GM18511 (cell line): ENCODE measurements around the gene UBE2G2.

Source experiments
- ATAC-seq: cut with Tn5 transposase; IDR thresholded peaks from one replicate; pipeline ENCODE4 v1.9.1; 2021; ENCODE audit warnings: mild to moderate bottlenecking, moderate library complexity; ENCODE audit not compliant: unreplicated experiment

The UBE2G2 gene

DNA sequence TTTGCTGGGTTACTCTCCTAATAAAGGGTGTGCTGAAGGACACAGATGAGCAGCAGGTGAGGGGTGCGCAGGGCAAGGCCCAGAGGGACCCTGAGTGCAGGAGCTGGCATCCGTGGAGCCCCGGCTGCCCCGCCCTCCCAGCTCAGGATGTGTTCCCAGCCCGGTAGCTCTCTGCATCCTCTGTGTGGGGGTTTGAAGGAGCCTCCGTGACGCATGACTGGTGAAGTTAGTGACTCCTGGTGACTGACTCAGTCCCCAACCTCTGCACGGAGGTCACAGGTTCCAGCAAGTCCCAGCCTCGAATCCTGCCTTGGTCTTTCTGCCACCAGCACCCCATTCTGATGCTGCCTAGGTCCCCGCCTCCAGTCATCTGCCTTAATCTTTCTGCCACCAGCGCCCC, 68.7 kb downstream of the UBE2G2 start:
- no peak for ATAC-seq

GRCh38 chr21:44732263-44732662, 69.4 kb downstream of the UBE2G2 start:
- no peak for ATAC-seq

DNA sequence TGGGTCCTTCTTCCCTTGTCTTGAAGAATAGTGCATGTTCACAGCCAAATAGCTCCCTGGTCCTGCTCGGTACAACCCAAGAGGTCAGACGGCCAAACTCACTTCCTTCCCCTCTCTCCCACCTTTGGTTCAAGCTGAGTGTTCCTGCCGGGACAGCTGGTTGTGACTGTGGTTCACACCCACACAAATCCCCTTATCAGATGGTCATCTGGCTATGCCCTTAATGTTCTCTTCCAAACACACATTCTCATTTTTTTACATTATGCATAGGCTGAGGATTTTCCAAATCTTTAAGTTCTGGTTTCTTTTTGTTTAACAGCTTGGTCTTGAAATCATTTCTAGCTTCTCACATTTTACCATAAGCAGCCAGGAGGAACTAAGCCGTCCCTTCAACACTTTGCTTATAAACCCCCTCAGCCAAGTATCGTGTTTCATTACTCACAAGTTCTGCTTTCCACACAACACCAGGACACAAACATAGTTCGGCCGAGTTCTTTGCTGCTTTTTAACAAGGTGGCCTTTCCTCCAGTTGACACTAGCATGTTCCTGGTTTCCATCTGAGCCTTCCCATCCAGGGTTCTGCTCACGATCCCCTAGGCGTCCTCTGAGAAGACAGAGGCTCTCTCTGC, 70.6 kb downstream of the UBE2G2 start:
- ATAC-seq: no peak

GRCh38 chr21:44730028-44730395, 71.6 kb downstream of the UBE2G2 start:
- ATAC-seq: no peak

- ATAC-seq: no peak
These were observed 72.1 kb downstream of the UBE2G2 start for GRCh38 chr21:44729336-44730027.

- no peak for ATAC-seq
These were observed 72.9 kb downstream of the UBE2G2 start for GRCh38 chr21:44728716-44729115.

GRCh38 chr21:44727757-44728156, 73.9 kb downstream of the UBE2G2 start:
- ATAC-seq: no peak

- no peak for ATAC-seq
These were observed 74.3 kb downstream of the UBE2G2 start for GRCh38 chr21:44727321-44727720.

DNA sequence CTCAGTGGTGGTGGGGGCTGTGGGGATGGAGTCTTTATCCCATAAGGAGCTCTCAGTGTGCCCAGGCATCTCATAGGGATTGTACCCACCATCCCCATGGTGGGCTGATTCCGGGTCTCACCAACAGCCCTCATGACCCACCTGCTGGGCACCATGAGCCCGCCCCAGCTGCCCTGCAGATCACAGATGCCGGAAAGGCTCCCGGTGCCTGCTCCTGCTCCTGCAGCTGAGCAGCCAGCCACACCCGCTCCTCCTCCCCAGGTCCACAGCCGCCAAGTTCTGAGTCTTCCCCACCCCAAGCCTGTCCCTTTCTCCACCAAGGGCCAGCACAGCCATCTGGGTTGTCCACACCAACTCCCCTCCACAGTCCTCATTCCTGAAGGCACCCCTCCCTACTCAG, 74.8 kb downstream of the UBE2G2 start:
- ATAC-seq: no peak

DNA sequence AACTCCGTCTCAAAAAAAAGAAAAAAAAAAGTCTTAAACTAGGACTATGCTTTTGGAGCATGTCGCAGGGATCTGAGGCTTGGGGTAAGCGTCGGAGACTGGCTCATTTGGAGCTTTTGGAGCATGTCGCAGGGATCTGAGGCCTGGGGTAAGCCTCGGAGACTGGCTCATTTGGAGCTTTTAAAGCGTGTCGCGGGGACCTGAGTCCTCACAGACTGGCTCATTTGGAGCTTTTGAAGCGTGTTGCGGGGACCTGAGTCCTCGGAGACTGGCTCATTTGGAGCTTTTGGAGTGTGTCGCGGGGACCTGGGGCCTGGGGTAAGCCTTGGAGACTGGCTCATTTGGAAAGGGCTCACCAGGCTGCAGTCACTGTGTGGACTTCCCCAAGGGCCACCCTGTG, 76.7 kb downstream of the UBE2G2 start:
- no peak for ATAC-seq

DNA sequence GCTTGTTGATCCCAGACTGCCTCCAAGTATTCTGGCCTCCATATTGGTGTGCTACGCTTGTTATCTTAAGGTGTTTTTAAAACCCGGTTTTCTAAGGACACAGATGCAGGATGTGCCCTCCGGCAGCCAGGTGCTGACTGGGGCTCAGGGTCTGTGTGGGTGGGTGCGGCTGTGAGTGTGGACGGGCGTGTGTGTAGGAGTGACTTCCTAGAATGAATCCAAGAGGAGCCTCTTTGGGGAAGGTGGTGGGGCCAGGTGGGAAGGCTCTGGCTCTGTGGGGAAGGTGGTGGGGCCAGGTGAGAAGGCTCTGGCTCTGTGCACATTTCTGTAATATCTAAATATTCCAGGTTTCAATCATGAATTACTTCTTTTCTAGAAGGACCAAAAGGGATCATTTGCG, 77.4 kb downstream of the UBE2G2 start:
- ATAC-seq: no peak

- no peak for ATAC-seq
These were observed 78.2 kb downstream of the UBE2G2 start for GRCh38 chr21:44723177-44724131.

DNA sequence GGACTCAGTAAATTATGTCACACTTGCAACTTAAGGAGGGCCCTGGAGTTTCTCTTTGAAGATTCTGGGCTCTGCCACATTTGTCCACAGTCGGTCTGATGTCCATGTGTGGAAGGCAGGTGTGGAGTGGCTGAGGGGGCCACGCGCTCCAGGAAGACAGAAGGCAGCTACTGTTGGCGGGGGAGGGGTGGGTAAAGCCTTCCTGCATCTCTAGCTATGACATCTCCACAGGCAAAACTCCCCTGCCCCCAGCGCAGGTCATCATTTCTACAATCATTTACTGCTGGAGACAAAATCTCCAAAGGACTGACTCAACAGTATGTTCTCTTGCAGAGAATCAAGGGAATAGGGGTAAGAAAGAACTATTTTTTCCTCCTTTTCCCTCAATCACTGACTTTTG, 78.9 kb downstream of the UBE2G2 start:
- ATAC-seq: no peak

- no peak for ATAC-seq
These were observed 81.5 kb downstream of the UBE2G2 start for GRCh38 chr21:44720170-44720569.
